ENCODE results near the gene HIBADH.

The HIBADH gene

GRCh38 chr7:27492224-27492623 lies 170.5 kb downstream of the HIBADH start:
- DNase-seq (ENCODE audit: low read depth) = no peak
- no peak for TF ChIP-seq CTCF (IDR thresholded peaks at IDR 0.05; ENCODE audit: insufficient read depth, low read depth, low read length, missing control alignments)
- no peak overlapping the region for H3K4me3 ChIP-seq (ENCODE audit: low read length)

- H3K4me3 ChIP-seq (ENCODE audit: low read length) = no peak overlapping the region
- DNase-seq (ENCODE audit: low read depth) = no peak
- TF ChIP-seq CTCF (IDR thresholded peaks at IDR 0.05; ENCODE audit: insufficient read depth, low read depth, low read length, missing control alignments) = no peak
Observed at GRCh38 chr7:27491534-27491933, 171.1 kb downstream of the HIBADH start.

GRCh38 chr7:27487509-27487908 lies 175.2 kb downstream of the HIBADH start:
- H3K4me3 ChIP-seq (ENCODE audit: low read length) = no peak overlapping the region
- DNase-seq (ENCODE audit: low read depth) = no peak
- TF ChIP-seq CTCF (IDR thresholded peaks at IDR 0.05; ENCODE audit: insufficient read depth, low read depth, low read length, missing control alignments) = no peak

- no peak overlapping the region for H3K4me3 ChIP-seq (ENCODE audit: low read length)
- DNase-seq (ENCODE audit: low read depth) = no peak
- TF ChIP-seq CTCF (IDR thresholded peaks at IDR 0.05; ENCODE audit: insufficient read depth, low read depth, low read length, missing control alignments) = no peak
Observed at GRCh38 chr7:27484451-27484850, 178.2 kb downstream of the HIBADH start.

GRCh38 chr7:27482219-27482618 lies 180.5 kb downstream of the HIBADH start:
- TF ChIP-seq CTCF (IDR thresholded peaks at IDR 0.05; ENCODE audit: insufficient read depth, low read depth, low read length, missing control alignments) = no peak
- no peak for DNase-seq (ENCODE audit: low read depth)
- H3K4me3 ChIP-seq (ENCODE audit: low read length) = no peak overlapping the region

- no peak for DNase-seq (ENCODE audit: low read depth)
- TF ChIP-seq CTCF (IDR thresholded peaks at IDR 0.05; ENCODE audit: insufficient read depth, low read depth, low read length, missing control alignments) = no peak
- no peak overlapping the region for H3K4me3 ChIP-seq (ENCODE audit: low read length)
Observed at GRCh38 chr7:27478556-27478955, 184.1 kb downstream of the HIBADH start.

GRCh38 chr7:27478084-27478483 lies 184.6 kb downstream of the HIBADH start:
- no peak for TF ChIP-seq CTCF (IDR thresholded peaks at IDR 0.05; ENCODE audit: insufficient read depth, low read depth, low read length, missing control alignments)
- no peak for DNase-seq (ENCODE audit: low read depth)
- H3K4me3 ChIP-seq (ENCODE audit: low read length) = no peak overlapping the region
